ENCODE results near the gene PCP4.

The PCP4 gene

DNA sequence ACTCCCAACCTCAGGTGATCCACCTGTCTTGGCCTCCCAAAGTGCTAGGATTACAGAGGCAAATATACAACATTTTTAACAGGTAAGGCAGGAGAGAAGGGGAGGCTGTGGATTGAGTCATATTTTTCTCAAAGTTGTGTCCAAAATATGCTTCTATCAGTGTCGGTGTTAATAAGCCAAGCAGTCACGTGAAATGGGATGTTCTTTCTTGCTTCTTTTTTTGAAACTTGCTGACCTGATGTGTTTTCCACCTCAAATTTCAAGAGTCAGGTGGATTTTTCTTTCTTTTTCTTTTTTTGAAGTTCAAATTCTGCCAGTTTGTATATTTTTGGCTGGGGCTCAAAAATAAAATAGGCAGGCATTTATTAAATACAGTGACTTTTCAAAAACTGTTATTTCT is 91.5 kb downstream of the PCP4 start:
- Histone ChIP-seq H3K9ac (no peak overlapping the region), H3K9me3 (ENCODE audit: control insufficient read depth, low read length) (no peaks in the 10 kb centered on the region), H3K36me3 (ENCODE audit: control insufficient read depth, insufficient read depth, low read length) (no peaks in the 10 kb centered on the region), H3K79me2 (no peaks in the 10 kb centered on the region), H3K27ac (no peak overlapping the region), H3K27me3 (ENCODE audit: control insufficient read depth, insufficient read depth, low read length) (no peaks in the 10 kb centered on the region), H3K4me1 (no peaks in the 10 kb centered on the region), H2AFZ (no peak overlapping the region), H3K4me3 (ENCODE audit: low read depth, low read length) (no peak overlapping the region), H3K4me2 (ENCODE audit: low read length) (no peak overlapping the region)
- TF ChIP-seq CTCF (IDR thresholded peaks at IDR 0.05), result no peak

GRCh38 chr21:39961251-39961650 is 94.0 kb downstream of the PCP4 start:
- Histone ChIP-seq H2AFZ (no peak overlapping the region), H3K27ac (no peak overlapping the region), H3K79me2 (no peaks in the 10 kb centered on the region), H3K4me2 (ENCODE audit: low read length) (no peak overlapping the region), H3K9me3 (ENCODE audit: control insufficient read depth, low read length) (no peaks in the 10 kb centered on the region), H3K4me3 (ENCODE audit: low read depth, low read length) (no peak overlapping the region), H3K27me3 (ENCODE audit: control insufficient read depth, insufficient read depth, low read length) (no peaks in the 10 kb centered on the region), H3K9ac (no peak overlapping the region), H3K4me1 (no peaks in the 10 kb centered on the region), H3K36me3 (ENCODE audit: control insufficient read depth, insufficient read depth, low read length) (no peaks in the 10 kb centered on the region)
- TF ChIP-seq CTCF (IDR thresholded peaks at IDR 0.05), result no peak

GRCh38 chr21:39965026-39965425 is 97.8 kb downstream of the PCP4 start:
- Histone ChIP-seq H3K27ac (no peak overlapping the region), H3K9me3 (ENCODE audit: control insufficient read depth, low read length) (no peaks in the 10 kb centered on the region), H3K4me3 (ENCODE audit: low read depth, low read length) (no peak overlapping the region), H3K4me2 (ENCODE audit: low read length) (no peak overlapping the region), H3K27me3 (ENCODE audit: control insufficient read depth, insufficient read depth, low read length) (no peaks in the 10 kb centered on the region), H3K79me2 (no peaks in the 10 kb centered on the region), H3K36me3 (ENCODE audit: control insufficient read depth, insufficient read depth, low read length) (no peaks in the 10 kb centered on the region), H2AFZ (no peak overlapping the region), H3K9ac (no peak overlapping the region), H3K4me1 (no peaks in the 10 kb centered on the region)
- TF ChIP-seq CTCF (IDR thresholded peaks at IDR 0.05), result no peak

DNA sequence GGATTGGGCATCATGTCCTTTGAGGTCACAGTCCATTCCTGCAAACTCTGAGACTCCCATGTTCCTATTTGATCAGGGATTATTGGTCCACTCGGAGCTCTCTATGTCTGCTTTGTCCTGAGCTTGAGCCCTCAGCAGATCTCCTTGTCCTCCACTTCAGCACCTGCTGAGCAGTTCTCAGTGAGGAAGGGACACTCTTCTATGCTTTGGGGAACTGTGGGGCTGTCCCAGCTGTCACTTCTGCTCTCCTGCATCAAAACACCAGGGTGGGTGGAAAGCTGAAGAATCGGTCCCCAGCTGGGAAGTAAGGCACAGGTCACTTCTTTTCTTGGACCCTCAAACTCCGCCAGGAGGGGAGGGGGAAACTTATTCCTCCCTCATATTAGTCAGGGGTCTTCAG is 99.5 kb downstream of the PCP4 start:
- Histone ChIP-seq H2AFZ (no peak overlapping the region), H3K4me1 (no peaks in the 10 kb centered on the region), H3K4me3 (ENCODE audit: low read depth, low read length) (no peak overlapping the region), H3K9me3 (ENCODE audit: control insufficient read depth, low read length) (no peaks in the 10 kb centered on the region), H3K79me2 (no peaks in the 10 kb centered on the region), H3K36me3 (ENCODE audit: control insufficient read depth, insufficient read depth, low read length) (no peaks in the 10 kb centered on the region), H3K27me3 (ENCODE audit: control insufficient read depth, insufficient read depth, low read length) (no peaks in the 10 kb centered on the region), H3K4me2 (ENCODE audit: low read length) (no peak overlapping the region), H3K9ac (no peak overlapping the region), H3K27ac (no peak overlapping the region)
- TF ChIP-seq CTCF (IDR thresholded peaks at IDR 0.05), result no peak

DNA sequence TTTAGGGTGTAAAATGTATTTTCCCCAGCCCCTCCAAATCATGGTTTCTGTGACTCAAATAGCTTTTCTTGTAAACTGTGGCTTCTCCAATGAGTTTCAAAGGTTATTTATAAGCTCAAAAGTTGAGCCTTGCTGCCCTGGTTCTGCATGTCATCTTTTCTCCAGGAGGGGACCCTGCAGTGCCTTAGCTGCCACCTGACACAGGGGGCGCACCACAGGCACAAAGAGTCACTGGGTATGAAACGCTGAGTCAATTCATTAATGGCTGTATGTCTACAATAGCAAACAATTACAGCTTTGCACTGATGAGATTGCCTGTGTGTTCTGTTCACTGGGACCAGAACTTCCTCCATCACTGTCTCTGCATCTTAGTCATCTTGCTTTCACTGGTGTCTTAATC is 100.8 kb downstream of the PCP4 start:
- H3K27ac ChIP-seq, result no peak overlapping the region

More for the DNA sequence above, 100.8 kb downstream of the PCP4 start:
- H3K36me3 ChIP-seq (ENCODE audit: control insufficient read depth, insufficient read depth, low read length), result no peaks in the 10 kb centered on the region
- no peak overlapping the region for H3K4me3 ChIP-seq (ENCODE audit: low read depth, low read length)
- no peaks in the 10 kb centered on the region for H3K9me3 ChIP-seq (ENCODE audit: control insufficient read depth, low read length)
- no peaks in the 10 kb centered on the region for H3K27me3 ChIP-seq (ENCODE audit: control insufficient read depth, insufficient read depth, low read length)
- no peak overlapping the region for H3K4me2 ChIP-seq (ENCODE audit: low read length)
- no peaks in the 10 kb centered on the region for H3K79me2 ChIP-seq
- H3K4me1 ChIP-seq, result no peaks in the 10 kb centered on the region
- TF ChIP-seq CTCF (IDR thresholded peaks at IDR 0.05), result no peak
- H2AFZ ChIP-seq, result no peak overlapping the region
- H3K9ac ChIP-seq, result no peak overlapping the region
